Superior temporal gyrus (tissue), 1 donor: ENCODE data around the gene KCNG3.

ENCODE experiments used
- DNase-seq: peaks from one replicate; pipeline ENCODE4 v3.0.0-alpha.2; 2016; ENCODE audit errors: extremely low spot score

The KCNG3 gene

DNA sequence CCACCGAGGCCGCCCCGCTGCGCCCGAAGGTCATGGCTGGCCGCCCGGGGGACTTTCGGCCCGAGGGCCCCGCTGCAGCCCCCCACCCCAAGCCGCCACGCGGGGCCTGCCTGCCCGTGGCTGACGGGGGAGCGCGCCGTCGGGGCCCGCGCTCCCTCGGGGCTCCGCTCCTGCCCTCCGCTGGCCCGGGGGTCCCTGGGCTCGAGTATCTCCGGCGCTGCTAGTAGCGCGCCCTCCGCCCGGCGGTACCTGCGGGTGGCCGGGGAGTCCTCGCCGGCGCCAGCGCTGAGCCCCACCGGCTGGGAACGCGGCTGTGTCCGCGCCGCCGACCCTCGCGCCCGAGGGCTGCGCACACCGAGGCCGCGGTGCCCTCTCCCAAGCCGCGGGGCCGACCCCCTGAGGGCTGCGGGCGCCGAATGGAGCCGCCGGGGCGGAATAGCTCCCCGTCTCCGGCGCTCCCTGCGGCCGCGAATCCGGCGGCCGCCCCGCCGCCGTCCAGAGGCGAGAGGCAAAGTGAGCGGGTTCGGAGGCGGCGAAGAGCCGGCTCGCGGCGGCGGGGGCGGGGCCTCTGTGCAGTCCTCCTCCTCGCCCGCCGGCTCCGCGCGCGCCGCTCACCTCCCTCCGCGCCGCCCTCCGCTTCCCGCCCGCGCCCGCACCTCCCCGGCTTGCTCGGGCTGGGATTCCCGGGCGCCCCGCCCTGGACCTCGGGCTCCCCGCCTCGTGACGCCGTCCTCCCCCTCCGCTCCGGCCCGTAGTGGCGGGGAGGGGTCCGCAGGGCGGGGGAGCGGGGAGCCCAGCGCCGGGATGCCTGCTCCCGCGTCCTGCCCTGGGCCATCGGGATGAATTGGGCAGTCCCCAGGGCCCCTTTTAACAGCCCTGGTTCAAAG lies at the start of gene KCNG3:
Gene KCNG3 (minus strand): TSS at position 515 of the 887 bp plus-strand sequence. CDS start 481 bp downstream, at position 34.
- DNase-seq: no peak

DNA sequence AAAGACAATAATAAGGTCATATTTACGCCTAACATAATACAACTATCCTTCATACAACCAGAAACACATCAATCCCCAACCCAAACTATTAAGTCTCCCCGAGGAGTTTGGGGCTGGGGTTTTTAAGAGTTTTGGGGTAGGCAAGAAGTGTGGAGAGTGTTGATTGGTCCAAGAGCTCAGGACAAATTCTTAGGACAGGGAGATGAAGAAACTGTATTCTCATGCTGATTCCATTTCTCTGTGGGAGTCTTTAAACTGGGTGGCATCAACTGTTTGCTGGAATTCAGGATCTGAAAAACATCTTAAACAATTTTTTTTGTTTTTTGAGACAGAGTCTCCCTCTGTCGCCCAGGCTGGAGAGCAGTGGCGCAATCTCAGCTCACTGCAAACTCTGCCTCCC lies 49.1 kb upstream of the KCNG3 start:
- no peak for DNase-seq

- no peak for DNase-seq
Observed at GRCh38 chr2:42537493-42537892, 43.7 kb upstream of the KCNG3 start.

- DNase-seq: no peak
Observed at GRCh38 chr2:42532397-42532796, 38.6 kb upstream of the KCNG3 start.

DNA sequence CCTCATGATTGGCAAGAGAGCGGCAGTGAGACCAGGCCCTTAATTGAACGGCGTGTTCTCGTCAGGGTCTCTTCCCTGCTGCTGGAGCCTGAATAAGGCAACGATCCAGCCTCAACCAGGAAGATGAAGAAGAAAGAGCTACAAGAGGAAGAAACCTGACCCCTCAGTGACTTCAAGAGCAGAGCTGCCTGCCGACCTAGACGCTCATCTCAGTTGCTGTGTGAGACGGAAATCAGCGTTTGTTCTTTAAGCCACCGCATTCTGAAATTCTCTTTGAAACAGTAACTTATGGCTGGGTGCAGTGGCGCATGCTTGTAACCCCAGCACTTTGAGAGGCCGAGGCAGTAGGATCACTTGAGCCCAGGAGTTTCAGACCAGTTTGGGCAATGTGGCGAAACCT lies 29.6 kb upstream of the KCNG3 start:
- no peak for DNase-seq

DNA sequence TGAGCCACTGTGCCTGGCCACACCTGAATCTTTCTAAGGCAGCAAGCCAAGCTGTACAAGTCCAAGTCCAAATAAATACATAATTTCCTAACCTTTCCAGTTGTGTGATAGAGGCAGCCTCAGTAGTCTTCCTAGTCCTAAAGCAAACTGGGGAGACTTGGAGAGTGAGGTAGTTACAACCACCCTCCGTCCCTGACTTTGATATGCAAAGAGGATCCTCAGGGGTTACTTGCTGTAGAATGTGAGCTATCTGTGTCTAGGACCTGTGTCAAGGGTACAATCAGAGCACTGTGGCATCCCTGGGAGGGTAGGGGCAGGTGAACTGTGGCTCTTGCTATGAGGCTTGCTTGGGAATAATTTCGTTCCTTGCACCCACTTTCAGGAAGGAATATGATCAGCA lies 28.3 kb upstream of the KCNG3 start:
- no peak for DNase-seq

GRCh38 chr2:42519624-42520023 lies 25.8 kb upstream of the KCNG3 start:
- DNase-seq: no peak

DNA sequence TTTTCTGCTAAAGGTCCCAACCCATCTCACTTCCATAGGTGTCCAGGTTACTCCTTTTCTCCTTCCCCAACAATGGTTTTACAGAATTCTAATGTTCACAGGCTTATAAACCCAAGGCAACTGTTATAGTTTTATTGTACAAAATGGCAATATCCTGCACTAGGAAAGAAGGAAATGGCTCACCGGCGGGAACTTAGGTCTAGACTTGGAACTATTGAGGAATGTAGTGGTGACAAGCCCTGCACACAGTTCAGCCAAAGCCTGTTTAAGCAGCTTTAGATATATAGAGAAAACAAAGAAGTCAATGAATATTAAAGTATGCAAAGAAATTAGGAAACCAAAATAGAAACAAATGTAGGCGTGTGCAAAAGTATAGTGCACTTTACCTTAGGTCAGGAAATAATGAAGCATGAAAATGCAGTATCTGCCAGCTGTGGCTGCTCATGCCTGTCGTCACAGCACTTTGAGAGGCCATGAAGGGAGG lies 22.7 kb upstream of the KCNG3 start:
- DNase-seq: no peak

DNA sequence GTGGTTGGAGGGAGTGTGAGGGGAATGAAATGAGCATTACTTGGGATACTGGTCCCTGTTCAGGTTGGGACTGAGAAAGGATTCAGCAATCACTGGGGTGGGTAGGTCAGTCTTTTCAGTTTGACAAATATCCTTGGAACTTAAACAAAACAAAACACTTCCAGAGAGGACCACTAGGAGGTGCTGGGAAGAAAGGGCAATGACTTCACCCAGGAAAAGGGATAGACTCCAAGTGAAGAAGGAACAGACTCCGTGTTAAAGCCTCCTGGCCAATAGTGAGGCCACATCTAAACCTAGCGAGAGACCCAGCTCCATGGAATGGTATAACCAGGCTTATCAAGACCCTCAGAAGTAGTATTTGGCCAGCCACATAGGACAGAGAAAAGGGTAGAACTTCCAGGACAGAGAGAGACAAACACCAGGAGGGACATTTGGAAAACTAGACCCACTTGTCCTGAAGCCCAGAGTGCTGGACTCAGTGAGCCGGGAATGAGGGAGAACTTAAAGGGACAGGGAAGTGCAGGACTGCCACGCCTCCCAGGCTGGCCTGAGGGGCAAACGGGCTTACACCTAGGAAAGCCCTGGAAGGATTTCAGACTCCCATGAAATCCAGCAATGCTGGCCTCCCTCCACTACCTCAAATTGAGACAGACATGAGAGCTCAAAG lies 19.6 kb upstream of the KCNG3 start:
- peak; percentile 37 for DNase-seq

- DNase-seq: no peak
Observed at GRCh38 chr2:42510608-42511243, 16.9 kb upstream of the KCNG3 start.

DNA sequence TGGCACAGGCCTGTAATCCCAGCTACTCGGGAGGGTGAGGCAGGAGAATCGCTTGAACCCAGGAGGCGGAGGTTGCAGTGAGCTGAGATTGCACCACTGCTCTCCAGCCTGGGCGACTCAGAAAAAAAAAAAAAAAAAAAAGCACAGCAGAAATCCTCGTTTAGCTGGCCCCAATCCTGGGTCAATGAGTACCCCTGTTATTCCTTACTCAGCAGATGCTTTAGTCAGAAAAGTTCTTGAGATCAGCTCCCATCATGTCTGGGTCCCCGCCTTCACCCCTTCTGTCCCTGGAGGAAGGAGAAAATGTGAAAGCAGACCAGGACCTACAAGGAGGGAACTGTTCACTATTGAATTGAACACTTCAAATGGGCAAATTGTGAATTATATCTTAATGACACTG lies 16.4 kb upstream of the KCNG3 start:
- no peak for DNase-seq

- no peak for DNase-seq
Observed at GRCh38 chr2:42504364-42505230, 10.8 kb upstream of the KCNG3 start.

GRCh38 chr2:42503291-42503690 lies 9.5 kb upstream of the KCNG3 start:
- no peak for DNase-seq

GRCh38 chr2:42498497-42498896 lies 4.7 kb upstream of the KCNG3 start:
- no peak for DNase-seq

- DNase-seq: no peak
Observed at GRCh38 chr2:42495611-42496010, 1.8 kb upstream of the KCNG3 start.

DNA sequence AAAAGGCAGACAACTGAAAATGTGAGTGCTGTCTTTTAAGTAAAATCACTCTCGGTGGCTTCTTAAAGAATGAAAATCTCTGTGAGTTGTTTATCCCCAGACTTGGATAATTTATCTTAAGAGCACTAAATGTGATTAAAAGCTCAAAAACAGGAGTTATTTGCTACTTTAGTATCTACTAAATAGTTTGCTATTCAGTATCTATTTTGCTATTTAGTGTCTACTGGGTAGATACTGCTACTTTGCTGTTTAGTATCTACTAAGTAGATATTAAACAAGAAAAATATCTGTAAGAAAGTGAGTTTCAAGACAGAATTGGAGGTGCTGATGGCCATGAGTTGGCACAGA lies 1.4 kb upstream of the KCNG3 start:
- DNase-seq: no peak

DNA sequence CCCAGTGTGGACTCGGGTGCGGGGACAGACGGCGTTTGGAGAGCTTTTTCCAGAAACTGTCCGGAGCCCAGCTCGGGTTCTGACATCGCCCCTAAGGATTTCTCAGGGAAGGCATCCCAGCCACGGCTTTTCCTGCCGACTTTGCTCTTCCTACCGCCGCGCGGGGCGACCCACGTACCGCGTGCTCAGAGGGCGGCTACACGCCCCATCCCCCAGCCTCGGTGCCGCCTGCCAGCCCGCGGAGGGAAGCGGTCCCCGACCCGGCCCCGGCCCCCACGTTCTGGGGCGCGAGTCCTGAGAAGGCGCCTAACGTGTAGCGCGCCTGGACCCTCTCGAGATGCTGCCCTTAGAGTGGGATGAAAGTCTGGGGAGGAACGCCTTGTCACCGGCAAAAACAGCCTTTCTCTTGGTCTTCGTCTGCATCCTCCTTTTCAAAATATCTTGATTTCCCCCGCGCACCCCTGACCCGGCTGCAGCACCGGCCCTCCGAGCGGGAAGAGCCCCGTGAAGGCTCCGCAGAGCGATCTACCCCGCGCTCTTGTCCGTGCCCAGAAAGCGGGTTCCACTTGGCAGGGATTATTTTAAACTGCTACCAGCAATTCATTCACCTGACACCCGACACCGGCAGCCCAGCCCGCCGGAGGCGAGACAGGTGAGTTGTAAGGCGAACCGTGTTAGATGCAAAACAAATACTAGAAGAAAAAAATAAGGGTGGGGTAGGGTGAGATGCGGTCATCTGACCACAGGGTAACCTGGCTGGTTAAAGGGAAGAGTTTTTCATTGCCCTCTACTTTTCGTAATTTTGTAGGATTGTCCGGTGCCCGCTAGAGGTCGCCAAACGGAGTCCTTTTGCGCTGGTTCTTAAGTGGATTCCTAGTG lies 812 bp upstream of the KCNG3 start:
- peak; percentile 88 for DNase-seq

GRCh38 chr2:42492691-42493467 lies 903 bp downstream of the KCNG3 start:
- DNase-seq: no peak

DNA sequence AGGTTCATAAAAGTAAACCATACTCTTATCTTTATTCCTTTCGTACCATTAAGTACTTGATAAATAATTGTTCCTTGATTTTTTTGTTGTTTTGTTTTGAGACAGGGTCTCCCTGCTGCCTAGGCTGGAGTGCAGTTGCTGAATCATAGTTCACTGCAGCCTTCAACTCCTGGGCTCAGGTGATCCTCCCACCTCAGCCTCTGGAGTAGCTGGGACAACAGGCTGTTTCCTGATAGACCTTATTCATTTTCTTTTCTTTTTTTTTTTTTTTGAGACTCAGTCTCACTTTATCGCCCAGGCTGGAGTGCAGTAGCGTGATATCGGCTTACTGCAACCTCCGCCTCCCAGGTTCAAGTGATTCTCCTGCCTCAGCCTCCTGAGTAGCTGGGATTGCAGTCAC lies 5.5 kb downstream of the KCNG3 start:
- DNase-seq: no peak
